ENCODE data around the gene SYT2. TPM values are rescaled to one million over a fixed set of nuclear protein-coding genes. Genes with fewer than 3 reads are reported as not detected.

Gene SYT2
- total RNA-seq, 1 donor from 2014 or later = not detected

DNA sequence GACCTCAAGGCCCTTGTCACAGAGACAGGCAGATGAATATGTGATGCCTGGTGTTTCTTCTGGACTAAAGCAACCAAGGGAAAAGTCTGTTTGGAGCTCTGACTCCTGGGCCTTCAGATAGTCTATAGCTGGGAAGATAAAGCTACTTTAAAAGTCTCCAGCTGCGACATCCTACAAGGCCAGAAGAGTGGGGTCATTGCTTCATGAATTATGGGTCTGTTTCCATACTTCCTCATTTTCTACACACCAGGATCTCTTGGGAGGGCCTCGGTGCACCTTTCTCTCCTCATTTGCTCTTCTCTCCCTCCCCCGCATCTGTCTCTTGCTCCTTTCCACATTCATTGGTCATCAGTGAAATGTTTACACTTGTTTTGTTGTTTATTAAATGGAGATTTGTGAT is 44.8 kb downstream of the SYT2 start:
- Mint-ChIP-seq H3K9me3 (no peaks in the 10 kb centered on the region), H3K27me3 (peaks cover 37% of the 10 kb centered on the region), H3K36me3 (ENCODE audit: low read depth) (no peaks in the 10 kb centered on the region), H3K4me1 (no peaks in the 10 kb centered on the region), H3K4me3 (no peak overlapping the region), H3K27ac (no peak overlapping the region)
- intact Hi-C loops (cut with micrococcal nuclease) = no loop called here
- CTCF ChIA-PET = no interaction called here
- POLR2A ChIA-PET = no interaction called here
- DNase-seq = no peak
- no peak for ATAC-seq (ENCODE audit: low read depth)
- TF ChIP-seq, protein P1, sequence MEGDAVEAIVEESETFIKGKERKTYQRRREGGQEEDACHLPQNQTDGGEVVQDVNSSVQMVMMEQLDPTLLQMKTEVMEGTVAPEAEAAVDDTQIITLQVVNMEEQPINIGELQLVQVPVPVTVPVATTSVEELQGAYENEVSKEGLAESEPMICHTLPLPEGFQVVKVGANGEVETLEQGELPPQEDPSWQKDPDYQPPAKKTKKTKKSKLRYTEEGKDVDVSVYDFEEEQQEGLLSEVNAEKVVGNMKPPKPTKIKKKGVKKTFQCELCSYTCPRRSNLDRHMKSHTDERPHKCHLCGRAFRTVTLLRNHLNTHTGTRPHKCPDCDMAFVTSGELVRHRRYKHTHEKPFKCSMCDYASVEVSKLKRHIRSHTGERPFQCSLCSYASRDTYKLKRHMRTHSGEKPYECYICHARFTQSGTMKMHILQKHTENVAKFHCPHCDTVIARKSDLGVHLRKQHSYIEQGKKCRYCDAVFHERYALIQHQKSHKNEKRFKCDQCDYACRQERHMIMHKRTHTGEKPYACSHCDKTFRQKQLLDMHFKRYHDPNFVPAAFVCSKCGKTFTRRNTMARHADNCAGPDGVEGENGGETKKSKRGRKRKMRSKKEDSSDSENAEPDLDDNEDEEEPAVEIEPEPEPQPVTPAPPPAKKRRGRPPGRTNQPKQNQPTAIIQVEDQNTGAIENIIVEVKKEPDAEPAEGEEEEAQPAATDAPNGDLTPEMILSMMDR (IDR thresholded peaks at IDR 0.05) = no peak

DNA sequence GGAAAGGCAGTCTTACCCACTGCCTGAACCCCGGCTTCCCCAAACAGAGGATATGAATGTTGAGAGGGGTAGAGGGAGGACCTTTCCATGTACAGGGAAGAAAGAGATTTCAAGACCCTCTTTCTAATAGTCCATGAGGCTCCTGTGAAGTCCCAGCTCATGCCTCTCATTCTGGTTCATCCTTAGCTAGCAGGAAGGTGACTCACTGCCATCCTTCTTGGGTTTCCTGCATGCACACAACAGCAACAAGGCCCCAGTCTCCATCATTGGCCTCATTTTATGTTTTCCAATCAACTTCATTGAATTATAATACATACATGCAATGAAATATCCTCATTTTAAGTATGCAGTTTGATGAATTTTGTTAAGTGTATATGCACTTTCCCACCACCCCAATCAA is 46.2 kb downstream of the SYT2 start:
- H3K27ac Mint-ChIP-seq = no peak overlapping the region
- no peaks in the 10 kb centered on the region for H3K9me3 Mint-ChIP-seq
- H3K27me3 Mint-ChIP-seq = peaks cover 36% of the 10 kb centered on the region
- no peaks in the 10 kb centered on the region for H3K4me1 Mint-ChIP-seq
- no peak overlapping the region for H3K4me3 Mint-ChIP-seq
- intact Hi-C loops (cut with micrococcal nuclease) = no loop called here
- TF ChIP-seq, protein P1 (IDR thresholded peaks at IDR 0.05) = no peak
- no peaks in the 10 kb centered on the region for H3K36me3 Mint-ChIP-seq (ENCODE audit: low read depth)
- ChIA-PET POLR2A (no interaction called here), CTCF (no interaction called here)
- ATAC-seq (ENCODE audit: low read depth) (no peak), DNase-seq (no peak)

DNA sequence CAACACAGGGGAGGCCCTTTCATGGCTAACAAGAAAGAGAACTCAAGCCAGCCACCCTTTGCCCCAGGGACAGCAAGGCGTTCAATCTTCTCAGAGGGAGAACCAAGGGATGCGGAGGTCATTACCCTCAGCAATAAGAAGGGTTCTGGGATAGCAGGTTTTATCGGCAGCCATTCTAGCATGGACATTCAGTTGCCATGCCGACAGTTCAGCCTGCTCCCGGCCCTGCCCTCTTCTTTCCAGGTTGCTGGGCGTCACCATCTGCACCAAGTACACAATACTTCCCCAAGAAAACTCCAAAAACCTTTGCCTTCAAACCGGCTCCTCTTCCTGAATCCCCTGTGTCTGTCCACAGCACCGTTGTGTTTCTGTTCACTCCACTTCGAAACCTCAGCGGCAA is 47.1 kb downstream of the SYT2 start:
- Mint-ChIP-seq H3K4me3 (no peak overlapping the region), H3K27me3 (peaks cover 38% of the 10 kb centered on the region), H3K27ac (no peak overlapping the region), H3K9me3 (no peaks in the 10 kb centered on the region), H3K36me3 (ENCODE audit: low read depth) (no peaks in the 10 kb centered on the region), H3K4me1 (no peaks in the 10 kb centered on the region)
- intact Hi-C loops (cut with micrococcal nuclease) = no loop called here
- no peak for DNase-seq
- no peak for ATAC-seq (ENCODE audit: low read depth)
- POLR2A ChIA-PET = no interaction called here
- TF ChIP-seq, protein P1 (IDR thresholded peaks at IDR 0.05) = no peak
- CTCF ChIA-PET = no interaction called here

DNA sequence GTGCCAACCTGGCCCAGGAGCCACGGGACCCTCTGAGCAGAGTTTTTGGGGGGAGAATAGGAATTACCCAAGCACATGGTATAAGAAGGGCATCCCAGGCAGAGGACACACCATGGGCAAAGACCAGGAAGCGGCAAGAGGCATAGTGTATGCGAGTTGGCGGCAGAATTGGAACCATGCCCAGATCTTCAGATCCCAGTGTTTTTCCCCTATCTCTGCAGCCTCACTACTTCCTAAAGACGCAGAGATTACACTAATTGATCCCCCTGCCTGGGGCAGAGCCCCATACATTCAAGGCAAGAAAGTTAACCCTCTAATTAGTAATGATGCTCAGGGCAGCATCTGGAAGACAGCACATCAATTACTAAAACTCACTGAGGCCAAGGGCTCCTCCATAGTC is 48.2 kb downstream of the SYT2 start:
- ATAC-seq (ENCODE audit: low read depth) = no peak
- intact Hi-C loops (cut with micrococcal nuclease) = no loop called here
- CTCF ChIA-PET = no interaction called here

DNA sequence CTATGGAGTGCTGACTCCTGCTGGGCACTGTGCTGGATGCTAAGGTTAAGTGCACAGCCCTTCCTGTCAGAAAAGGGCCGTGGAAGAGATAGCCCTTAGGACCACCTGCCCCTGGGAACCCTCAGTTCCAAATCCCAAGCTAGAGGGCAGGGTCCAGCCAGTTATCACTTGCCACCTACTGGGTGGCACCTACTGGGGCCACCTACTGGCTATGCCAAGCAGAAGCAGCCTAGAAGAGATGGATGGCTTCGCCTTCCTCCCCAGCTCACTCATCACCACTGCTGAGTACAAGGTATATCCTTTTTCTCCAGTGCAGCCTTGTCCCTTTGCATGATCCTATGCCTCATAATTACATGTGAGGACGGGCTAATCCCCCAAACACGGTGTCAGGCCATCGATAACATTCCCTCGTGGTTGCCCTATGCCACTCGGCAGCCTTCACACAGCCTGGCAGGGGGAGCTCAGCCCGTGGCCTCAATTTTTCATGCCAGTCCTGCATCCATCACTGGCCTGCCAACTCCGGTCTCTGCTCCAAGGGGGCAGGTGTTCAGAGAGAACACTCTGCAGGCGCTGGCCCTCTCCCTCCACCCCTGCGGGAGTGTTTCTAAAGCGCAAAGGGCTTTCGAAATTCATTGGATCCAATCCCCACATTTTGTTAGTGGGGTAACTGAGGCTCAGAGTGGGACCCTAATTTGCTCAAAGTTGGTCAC is 49.0 kb downstream of the SYT2 start:
- Mint-ChIP-seq H3K36me3 (ENCODE audit: low read depth) (no peaks in the 10 kb centered on the region), H3K9me3 (no peaks in the 10 kb centered on the region), H3K27me3 (peaks cover 46% of the 10 kb centered on the region), H3K4me1 (no peaks in the 10 kb centered on the region), H3K27ac (no peak overlapping the region), H3K4me3 (no peak overlapping the region)
- DNase-seq (no peak), ATAC-seq (ENCODE audit: low read depth) (no peak)
- ChIA-PET POLR2A (no interaction called here), CTCF (no interaction called here)
- intact Hi-C loops (cut with micrococcal nuclease) = no loop called here
- TF ChIP-seq, protein P1 (IDR thresholded peaks at IDR 0.05) = no peak

More for the DNA sequence above, 48.2 kb downstream of the SYT2 start:
- Mint-ChIP-seq H3K4me3 (no peak overlapping the region), H3K4me1 (no peaks in the 10 kb centered on the region), H3K27ac (no peak overlapping the region), H3K36me3 (ENCODE audit: low read depth) (no peaks in the 10 kb centered on the region), H3K27me3 (peaks cover 41% of the 10 kb centered on the region), H3K9me3 (no peaks in the 10 kb centered on the region)
- TF ChIP-seq, protein P1 (IDR thresholded peaks at IDR 0.05) = no peak
- POLR2A ChIA-PET = no interaction called here
- DNase-seq = no peak

Data from activated B cell treated with CpG ODN at 0.5 μM for 24 hours (primary cell).